Measurements from ENCODE around the gene KCNJ12.
"Not testable (repeated sequence)": the region's sequence is repeated elsewhere in the genome, so short reads cannot be mapped to it uniquely, and the experiment has no call there.

GRCh38 chr17:21408766-21409300, 32.7 kb downstream of the KCNJ12 start:
- TF ChIP-seq POLR2A, CTCF (IDR thresholded peaks at IDR 0.05): not testable (repeated sequence)

Data from Peyer's patch (tissue), 4 donors.